Testis (tissue), 3 donors: ENCODE measurements around the gene ZBTB20. TPM values are rescaled to one million over a fixed set of nuclear protein-coding genes. Genes with fewer than 3 reads are reported as not detected.
A peak's percentile ranks its signal among the peaks of the same experiment; 100 is the strongest.

Experiments used
- DNase-seq: peaks from one replicate; pipeline ENCODE4 v3.0.0-alpha.2; 2019
- H3K27ac ChIP-seq, 2 donors: fragments of 200-600 bp; sonication (generic); one replicate each; pipeline ENCODE4 v1.5.1; 2019
- H3K27me3 ChIP-seq: fragments of 200-600 bp; sonication (generic); one replicate; pipeline ENCODE4 v1.5.1; 2019
- H3K36me3 ChIP-seq: fragments of 200-600 bp; sonication (generic); one replicate; pipeline ENCODE4 v1.5.1; 2017; ENCODE audit warnings: low read depth; ENCODE audit errors: missing control alignments
- H3K4me1 ChIP-seq: fragments of 200-600 bp; sonication (generic); one replicate; pipeline ENCODE4 v1.5.1; 2019
- H3K4me3 ChIP-seq, 2 donors: fragments of 200-600 bp; sonication (generic); one replicate each; pipeline ENCODE4 v1.5.1; 2017 to 2019
- H3K9me3 ChIP-seq: fragments of 200-600 bp; sonication (generic); one replicate; pipeline ENCODE4 v1.5.1; 2017
- POLR2A ChIP-seq: fragments of 450-650 bp; IDR thresholded peaks from one replicate; pipeline ENCODE4 v1.6.1; 2017; ENCODE audit warnings: antibody characterized with exemption, mild to moderate bottlenecking, moderate library complexity
- WGBS, 2 donors: methylation state at CpG; one replicate each; pipeline ENCODE4 v1.1.5; 2018; 5-methylcytosine and 5-hydroxymethylcytosine counted together
- intact Hi-C: fragments of 100-400 bp; cut with DNase I; formaldehyde crosslinking; loops from one replicate; pipeline ENCODE4 v1.15.1; 2023; ENCODE audit warnings: low total_unique reads
- polyA plus RNA-seq: library from polyadenylated mRNA; stranded (reverse); fragments of 350-450 nt; fragmentation: Illumina TruSeq; extraction: RNeasy Lipid Tissue Mini Kit (QIAGEN cat#74804); gene quantifications from one replicate; pipeline ENCODE4 v1.2.3, GENCODE V29; 2014; ENCODE audit warnings: low read depth, low replicate concordance; ENCODE audit not compliant: insufficient read depth
- total RNA-seq, 2 donors: library from RNA; depleted of rRNA; stranded (reverse); fragments of >200 nt; gene quantifications; one replicate each; pipeline ENCODE4 v1.2.3, GENCODE V29; 2016
- TF ChIP-seq, protein P1 (sequence below), 3 experiments: fragments of 450-650 bp in 2 of 3; fragments of 200-600 bp in 1 of 3; sonication (generic) in 1 of 3; IDR thresholded peaks; one replicate each; pipeline ENCODE4 v1.5.1; 2016 to 2019; ENCODE audit warnings: antibody characterized with exemption in 3 of 3, mild to moderate bottlenecking in 2 of 3, moderate library complexity in 1 of 3

Gene ZBTB20
- total and polyA plus RNA-seq, 3 donors from 2014 or later, result 36.8 to 179 (median 126) TPM

DNA sequence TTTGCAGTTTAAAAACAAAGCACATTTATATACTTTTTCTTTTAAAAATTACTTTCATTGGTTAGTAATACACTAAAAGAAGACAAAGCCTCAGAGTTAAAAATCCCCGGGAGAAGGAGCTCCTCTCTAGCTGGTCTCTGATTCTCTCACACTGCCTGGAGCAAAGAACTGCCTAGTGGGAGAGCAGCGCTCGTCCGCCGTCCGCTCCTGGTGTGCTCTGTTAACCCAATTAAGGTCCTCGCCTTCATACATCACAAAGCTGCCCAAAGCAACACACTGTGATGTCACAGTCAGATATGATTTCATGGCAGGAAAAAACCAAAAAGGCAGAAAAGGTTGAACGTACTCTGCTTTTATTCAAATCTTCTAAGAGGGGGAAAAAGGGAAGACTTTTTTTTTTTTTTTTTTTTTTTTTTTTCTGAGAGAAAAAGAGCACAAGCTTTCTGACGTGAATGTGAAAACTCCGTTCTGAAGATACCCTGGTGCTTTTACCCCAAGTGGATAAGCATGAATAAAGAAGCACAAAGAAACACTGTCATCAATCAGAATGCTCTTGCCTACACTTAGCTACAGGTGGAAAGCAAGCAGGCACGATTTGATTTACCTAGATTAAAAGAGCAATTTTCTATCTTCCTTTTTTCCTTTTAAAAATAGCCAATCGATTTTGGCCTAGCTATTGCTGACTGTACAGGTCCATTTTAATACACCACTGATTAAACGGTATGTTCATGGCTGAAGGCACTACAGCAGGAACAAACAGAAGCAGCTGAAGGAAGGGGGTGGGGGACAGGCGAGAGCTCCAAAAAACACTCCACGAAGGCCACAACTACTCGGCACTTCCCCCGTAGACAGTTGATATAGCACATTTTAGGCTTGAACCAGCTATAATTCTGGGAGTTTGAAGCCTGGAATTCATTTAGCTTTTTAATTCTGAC is 738.1 kb downstream of the ZBTB20 start:
- Histone ChIP-seq H3K36me3 (no peaks in the 10 kb centered on the region), H3K27me3 (no peaks in the 10 kb centered on the region), H3K4me3 (no peak overlapping the region), H3K27ac (peak overlapping the region; percentile 65 to 89), H3K9me3 (no peaks in the 10 kb centered on the region), H3K4me1 (peaks cover 76% of the 10 kb centered on the region)
- peak; percentile 73 for DNase-seq
- intact Hi-C loops, result no loop called here
- 32 to 54% methylated on average over 17 of the region's 17 CpGs for WGBS, 2 donors
- TF ChIP-seq POLR2A, result no peak
- TF ChIP-seq, protein P1, sequence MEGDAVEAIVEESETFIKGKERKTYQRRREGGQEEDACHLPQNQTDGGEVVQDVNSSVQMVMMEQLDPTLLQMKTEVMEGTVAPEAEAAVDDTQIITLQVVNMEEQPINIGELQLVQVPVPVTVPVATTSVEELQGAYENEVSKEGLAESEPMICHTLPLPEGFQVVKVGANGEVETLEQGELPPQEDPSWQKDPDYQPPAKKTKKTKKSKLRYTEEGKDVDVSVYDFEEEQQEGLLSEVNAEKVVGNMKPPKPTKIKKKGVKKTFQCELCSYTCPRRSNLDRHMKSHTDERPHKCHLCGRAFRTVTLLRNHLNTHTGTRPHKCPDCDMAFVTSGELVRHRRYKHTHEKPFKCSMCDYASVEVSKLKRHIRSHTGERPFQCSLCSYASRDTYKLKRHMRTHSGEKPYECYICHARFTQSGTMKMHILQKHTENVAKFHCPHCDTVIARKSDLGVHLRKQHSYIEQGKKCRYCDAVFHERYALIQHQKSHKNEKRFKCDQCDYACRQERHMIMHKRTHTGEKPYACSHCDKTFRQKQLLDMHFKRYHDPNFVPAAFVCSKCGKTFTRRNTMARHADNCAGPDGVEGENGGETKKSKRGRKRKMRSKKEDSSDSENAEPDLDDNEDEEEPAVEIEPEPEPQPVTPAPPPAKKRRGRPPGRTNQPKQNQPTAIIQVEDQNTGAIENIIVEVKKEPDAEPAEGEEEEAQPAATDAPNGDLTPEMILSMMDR (IDR thresholded peaks at IDR 0.05), result no peak

DNA sequence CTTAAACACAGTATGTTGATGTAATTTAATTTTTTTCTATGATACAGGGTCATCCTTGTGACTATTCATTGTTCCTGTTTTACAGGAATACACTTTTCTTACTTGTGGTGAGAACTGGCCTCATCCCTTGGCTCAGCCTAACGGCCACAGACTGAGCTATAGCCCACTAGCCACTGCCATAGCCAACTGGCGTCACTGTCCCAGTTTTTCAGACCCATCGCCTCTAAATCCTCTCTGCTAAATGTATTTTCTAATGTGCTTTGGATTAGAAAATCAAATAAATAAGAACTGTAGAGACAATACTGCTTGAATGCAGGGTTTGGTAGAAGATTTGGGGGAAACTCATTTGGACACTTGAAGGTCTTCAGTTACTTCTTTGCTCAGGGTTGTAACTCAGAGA is 740.2 kb downstream of the ZBTB20 start:
- WGBS, 2 donors, result 71 to 74% methylated on average over 3 of the region's 3 CpGs
- intact Hi-C loops, result no loop called here
- TF ChIP-seq, protein P1 (IDR thresholded peaks at IDR 0.05), result no peak
- H3K27me3 ChIP-seq, result no peaks in the 10 kb centered on the region
- no peak overlapping the region for H3K4me3 ChIP-seq
- H3K36me3 ChIP-seq, result no peaks in the 10 kb centered on the region
- H3K9me3 ChIP-seq, result no peaks in the 10 kb centered on the region
- H3K4me1 ChIP-seq, result peaks cover 57% of the 10 kb centered on the region
- DNase-seq, result no peak
- peak overlapping the region; percentile 29 to 89 for H3K27ac ChIP-seq

DNA sequence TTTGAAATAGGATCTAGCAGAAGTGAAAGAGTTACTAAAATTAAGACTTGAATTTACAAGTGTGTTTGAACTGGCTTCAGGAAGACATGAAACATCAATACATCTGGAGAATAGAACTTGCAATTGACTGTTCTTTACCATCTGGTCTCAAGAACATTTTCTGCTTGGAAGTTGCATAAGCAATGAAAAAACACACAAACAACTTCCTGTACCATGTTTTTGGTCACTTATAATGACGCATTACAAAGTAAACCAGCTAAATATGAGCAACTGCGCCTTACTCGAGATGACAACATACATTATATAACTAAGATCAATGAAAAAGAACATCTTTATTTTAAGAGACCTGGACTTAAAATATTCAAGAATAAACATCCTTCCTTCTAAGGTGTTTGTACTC is 740.8 kb downstream of the ZBTB20 start:
- H3K27ac ChIP-seq, result peak overlapping the region; percentile 29 to 89

GRCh38 chr3:114405202-114405990 is 741.7 kb downstream of the ZBTB20 start:
- H3K27me3 ChIP-seq, result no peaks in the 10 kb centered on the region
- 79 to 84% methylated on average over 2 of the region's 2 CpGs for WGBS, 2 donors
- no peak for DNase-seq
- intact Hi-C loops, result no loop called here
- TF ChIP-seq, protein P1 (IDR thresholded peaks at IDR 0.05), result no peak
- TF ChIP-seq POLR2A, result no peak
- peaks cover 44% of the 10 kb centered on the region for H3K4me1 ChIP-seq
- H3K9me3 ChIP-seq, result no peaks in the 10 kb centered on the region
- no peaks in the 10 kb centered on the region for H3K36me3 ChIP-seq
- peak overlapping the region; percentile 29 to 89 for H3K27ac ChIP-seq
- no peak overlapping the region for H3K4me3 ChIP-seq

More for the DNA sequence above, 740.8 kb downstream of the ZBTB20 start:
- 73 to 75% methylated on average over 3 of the region's 3 CpGs for WGBS, 2 donors
- Histone ChIP-seq H3K9me3 (no peaks in the 10 kb centered on the region), H3K4me3 (no peak overlapping the region), H3K36me3 (no peaks in the 10 kb centered on the region), H3K27me3 (no peaks in the 10 kb centered on the region), H3K4me1 (peaks cover 51% of the 10 kb centered on the region)
- DNase-seq, result no peak
- TF ChIP-seq, protein P1 (IDR thresholded peaks at IDR 0.05), result no peak
- no peak for TF ChIP-seq POLR2A
- intact Hi-C loops, result no loop called here
